HEK293 (cell line): ENCODE data around the gene SMKR1.

Experiments used
- CTCF ChIA-PET: fragments of 350-600 bp; formaldehyde crosslinking; extraction: SDS; loops from one replicate; lab custom pipeline; 2021; ENCODE audit warnings: antibody characterized with exemption; lab: Yijun Ruan, JAX
- POLR2A ChIA-PET: fragments of 300-600 bp; formaldehyde crosslinking; extraction: SDS; loops from one replicate; lab custom pipeline; 2020; ENCODE audit warnings: antibody characterized with exemption, inconsistent platforms; lab: Yijun Ruan, JAX
- H3K27ac ChIP-seq: fragments of 200-500 bp; sonication (Bioruptor generic); 2 replicates; pipeline ENCODE4 v1.5.1; 2014; ENCODE audit warnings: low read depth, low read length, control low read depth, inconsistent platforms; ENCODE audit errors: extremely low read depth
- H3K36me3 ChIP-seq, 2 experiments: fragments of 200-500 bp in 1 of 2; sonication (Bioruptor generic) in 1 of 2; 1 replicate in 1 of 2; 2 replicates in 1 of 2; pipeline ENCODE4 v1.5.1; 2014 to 2017; ENCODE audit warnings: inconsistent platforms in 2 of 2, low read length in 2 of 2; ENCODE audit not compliant: control insufficient read depth in 2 of 2, insufficient read depth in 1 of 2
- H3K4me1 ChIP-seq: fragments of 200-500 bp; sonication (Bioruptor generic); 2 replicates; pipeline ENCODE4 v1.5.1; 2014; ENCODE audit warnings: mild to moderate bottlenecking, low read length, inconsistent platforms; ENCODE audit not compliant: control insufficient read depth, insufficient read depth
- H3K4me3 ChIP-seq: 2 replicates; pipeline ENCODE4 v1.5.1; 2011; ENCODE audit warnings: low read depth, mild to moderate bottlenecking, control low read depth, low read length, moderate library complexity
- H3K9me3 ChIP-seq: fragments of 200-500 bp; sonication (Bioruptor generic); 2 replicates; pipeline ENCODE4 v1.5.1; 2014; ENCODE audit warnings: low read depth, low read length, inconsistent platforms; ENCODE audit not compliant: control insufficient read depth, insufficient read depth
- GLIS1 ChIP-seq: fragments of 450-650 bp; formaldehyde crosslinking; IDR thresholded peaks from 2 replicates; pipeline ENCODE4 v1.5.1; 2016; ENCODE audit warnings: missing biosample characterization, missing genetic modification characterization
- KLF1 ChIP-seq: fragments of 450-650 bp; formaldehyde crosslinking; IDR thresholded peaks from 2 replicates; pipeline ENCODE4 v1.5.1; 2016; ENCODE audit warnings: missing biosample characterization, missing genetic modification characterization
- MYNN ChIP-seq: fragments of 450-650 bp; formaldehyde crosslinking; IDR thresholded peaks from 2 replicates; pipeline ENCODE4 v1.5.1; 2016; ENCODE audit warnings: missing biosample characterization, missing genetic modification characterization, borderline replicate concordance
- SCRT2 ChIP-seq: fragments of 450-650 bp; formaldehyde crosslinking; IDR thresholded peaks from 2 replicates; pipeline ENCODE4 v1.5.1; 2016; ENCODE audit warnings: missing biosample characterization, missing genetic modification characterization
- ZFP3 ChIP-seq: fragments of 450-650 bp; formaldehyde crosslinking; IDR thresholded peaks from 2 replicates; pipeline ENCODE4 v1.5.1; 2016; ENCODE audit warnings: low read depth, missing biosample characterization, missing genetic modification characterization
- ZIC2 ChIP-seq: fragments of 450-650 bp; formaldehyde crosslinking; IDR thresholded peaks from 2 replicates; pipeline ENCODE4 v1.5.1; 2016; ENCODE audit warnings: missing biosample characterization, missing genetic modification characterization
- ZNF132 ChIP-seq: fragments of 450-650 bp; formaldehyde crosslinking; IDR thresholded peaks from 2 replicates; pipeline ENCODE4 v1.5.1; 2017; ENCODE audit warnings: missing biosample characterization, missing genetic modification characterization, borderline replicate concordance
- ZNF138 ChIP-seq: fragments of 450-650 bp; formaldehyde crosslinking; IDR thresholded peaks from 2 replicates; pipeline ENCODE4 v1.5.1; 2016; ENCODE audit warnings: missing biosample characterization, missing genetic modification characterization, borderline replicate concordance
- ZNF19 ChIP-seq: fragments of 450-650 bp; formaldehyde crosslinking; IDR thresholded peaks from 2 replicates; pipeline ENCODE4; 2016; ENCODE audit warnings: missing biosample characterization, missing genetic modification characterization, low read depth
- ZNF398 ChIP-seq: fragments of 450-650 bp; formaldehyde crosslinking; IDR thresholded peaks from 2 replicates; pipeline ENCODE4 v1.5.1; 2017; ENCODE audit warnings: missing biosample characterization, missing genetic modification characterization
- ZNF548 ChIP-seq: fragments of 450-650 bp; formaldehyde crosslinking; IDR thresholded peaks from 2 replicates; pipeline ENCODE4 v1.5.1; 2016; ENCODE audit warnings: missing biosample characterization, missing genetic modification characterization
- ZNF645 ChIP-seq: fragments of 450-650 bp; formaldehyde crosslinking; IDR thresholded peaks from 2 replicates; pipeline ENCODE4; 2016; ENCODE audit warnings: missing biosample characterization, missing genetic modification characterization
- ZNF658 ChIP-seq: fragments of 450-650 bp; formaldehyde crosslinking; IDR thresholded peaks from 2 replicates; pipeline ENCODE4; 2016; ENCODE audit warnings: missing biosample characterization, missing genetic modification characterization
- ZNF843 ChIP-seq: fragments of 450-650 bp; formaldehyde crosslinking; IDR thresholded peaks from 2 replicates; pipeline ENCODE4 v1.5.1; 2016; ENCODE audit warnings: missing biosample characterization, missing genetic modification characterization
- TF ChIP-seq, protein P1 (sequence below): fragments of 450-650 bp; formaldehyde crosslinking; IDR thresholded peaks from 2 replicates; pipeline ENCODE4 v1.5.1; 2016; ENCODE audit warnings: missing biosample characterization, missing genetic modification characterization

Gene SMKR1

GRCh38 chr7:129495987-129496386, 6.3 kb upstream of the SMKR1 start:
- no peaks in the 10 kb centered on the region for H3K4me1 ChIP-seq
- H3K36me3 ChIP-seq: no peaks in the 10 kb centered on the region
- CTCF ChIA-PET: interaction anchor here (0.7 kb wide), 1 partner anchor 320 kb away, joined by 4 read pairs; no protein-coding TSS in a partner anchor
- H3K27ac ChIP-seq: no peak overlapping the region
- POLR2A ChIA-PET: interaction anchor here (0.6 kb wide), 1 partner anchor 34 kb away, joined by 6 read pairs; no protein-coding TSS in a partner anchor
- no peak overlapping the region for H3K4me3 ChIP-seq
- TF ChIP-seq MYNN: no peak
- H3K9me3 ChIP-seq: no peaks in the 10 kb centered on the region

DNA sequence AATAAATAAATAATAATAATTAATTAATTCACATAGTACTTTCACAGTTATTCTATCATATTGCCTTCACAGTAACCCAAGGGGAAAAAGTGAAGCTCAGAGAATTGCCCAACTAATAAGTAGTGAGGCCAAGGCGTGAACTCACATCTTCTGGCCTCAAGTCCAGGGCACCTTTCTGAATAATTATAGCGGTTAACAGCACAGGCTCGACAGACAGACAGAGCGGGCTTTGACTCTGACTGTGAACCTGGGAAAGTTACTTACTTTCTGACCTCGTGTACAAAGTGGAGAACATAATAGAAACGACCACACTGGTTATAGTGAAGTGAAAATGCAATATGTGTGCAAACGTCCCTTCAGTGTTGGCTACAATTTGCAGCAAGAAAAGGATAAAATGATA, 5.7 kb upstream of the SMKR1 start:
- ChIA-PET POLR2A (interaction anchor here (0.6 kb wide), 1 partner anchor 34 kb away, joined by 6 read pairs; no protein-coding TSS in a partner anchor), CTCF (interaction anchor here (0.7 kb wide), 1 partner anchor 319 kb away, joined by 4 read pairs; no protein-coding TSS in a partner anchor)
- no peaks in the 10 kb centered on the region for H3K4me1 ChIP-seq
- no peak for TF ChIP-seq ZNF843 (tag by site-specific recombination)
- TF ChIP-seq, protein P1, sequence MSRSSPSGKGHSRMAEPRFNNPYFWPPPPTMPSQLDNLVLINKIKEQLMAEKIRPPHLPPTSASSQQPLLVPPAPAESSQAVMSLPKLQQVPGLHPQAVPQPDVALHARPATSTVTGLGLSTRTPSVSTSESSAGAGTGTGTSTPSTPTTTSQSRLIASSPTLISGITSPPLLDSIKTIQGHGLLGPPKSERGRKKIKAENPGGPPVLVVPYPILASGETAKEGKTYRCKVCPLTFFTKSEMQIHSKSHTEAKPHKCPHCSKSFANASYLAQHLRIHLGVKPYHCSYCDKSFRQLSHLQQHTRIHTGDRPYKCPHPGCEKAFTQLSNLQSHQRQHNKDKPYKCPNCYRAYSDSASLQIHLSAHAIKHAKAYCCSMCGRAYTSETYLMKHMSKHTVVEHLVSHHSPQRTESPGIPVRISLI: no peak
- H3K36me3 ChIP-seq: no peaks in the 10 kb centered on the region
- no peak overlapping the region for H3K27ac ChIP-seq
- H3K4me3 ChIP-seq: no peak overlapping the region
- no peaks in the 10 kb centered on the region for H3K9me3 ChIP-seq

GRCh38 chr7:129497156-129497555, 5.2 kb upstream of the SMKR1 start:
- CTCF ChIA-PET: no interaction called here
- POLR2A ChIA-PET: no interaction called here
- TF ChIP-seq ZNF19 (tag by site-specific recombination) (no peak), ZNF398 (tag by site-specific recombination) (no peak), ZNF138 (tag by site-specific recombination) (no peak), ZNF658 (tag by site-specific recombination) (no peak), ZNF132 (tag by site-specific recombination) (no peak), SCRT2 (tag by site-specific recombination) (no peak), ZIC2 (tag by site-specific recombination) (peak; percentile 53; the same call in 1 of the 2 replicates), ZNF548 (no peak)

DNA sequence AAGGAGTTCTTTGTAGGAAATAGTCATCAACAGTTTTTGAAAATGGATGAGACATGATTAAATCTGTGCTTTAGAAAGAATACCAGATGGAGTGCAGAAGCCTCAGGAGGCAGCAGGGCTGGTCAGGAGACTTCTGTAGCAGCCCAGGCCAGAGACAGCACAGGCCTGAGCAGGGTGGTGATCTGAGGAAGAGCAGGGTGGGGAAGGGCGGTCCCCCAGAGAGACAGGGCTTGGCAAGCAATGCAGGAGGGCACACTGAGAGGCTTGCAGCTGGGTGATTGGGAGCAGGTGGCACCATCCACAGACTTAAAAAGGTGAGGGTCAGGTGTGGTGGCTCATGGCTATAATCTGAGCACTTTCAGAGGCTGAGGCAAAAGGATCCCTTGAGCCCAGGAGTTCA, 4.3 kb upstream of the SMKR1 start:
- POLR2A ChIA-PET: interaction anchor here (0.6 kb wide), 1 partner anchor 55 kb away, joined by 4 read pairs; no protein-coding TSS in a partner anchor
- CTCF ChIA-PET: interaction anchor here (0.7 kb wide), 1 partner anchor 208 kb away, joined by 4 read pairs; no protein-coding TSS in a partner anchor
- Histone ChIP-seq H3K4me1 (no peaks in the 10 kb centered on the region), H3K9me3 (no peaks in the 10 kb centered on the region), H3K36me3 (no peaks in the 10 kb centered on the region), H3K4me3 (no peak overlapping the region), H3K27ac (no peak overlapping the region)
- TF ChIP-seq ZNF645 (tag by site-specific recombination) (no peak), GLIS1 (peak; percentile 42), KLF1 (tag by site-specific recombination) (0 out of 2 replicates have a peak, but pooled peaks have one; percentile 19), ZFP3 (no peak)

More at GRCh38 chr7:129497156-129497555, 5.2 kb upstream of the SMKR1 start:
- no peaks in the 10 kb centered on the region for H3K9me3 ChIP-seq
- H3K4me1 ChIP-seq: no peaks in the 10 kb centered on the region
- H3K36me3 ChIP-seq: no peaks in the 10 kb centered on the region
- H3K4me3 ChIP-seq: no peak overlapping the region
- H3K27ac ChIP-seq: no peak overlapping the region
